Activated CD8-positive, alpha-beta memory T cell treated with anti-CD3 and anti-CD28 coated beads, Interleukin-2, amount 10 ng/mL, durations not matched to agents 7 days and 5 days (primary cell): ENCODE measurements around the gene RPS29. TPM values are rescaled to one million over a fixed set of nuclear protein-coding genes. Genes with fewer than 3 reads are reported as not detected.

Source experiments
- total RNA-seq, 2 experiments: library from RNA; stranded (reverse); gene quantifications; one replicate each; pipeline ENCODE4 v1.2.3, GENCODE V29; 2021

The RPS29 gene
- total RNA-seq, 2 experiments from 2014 or later: 1,378 to 1,419 TPM

Other genes starting within 250 kb of the RPS29 start
- gene LRR1, start 12.6 kb upstream of the RPS29 start, total RNA-seq: 10 to 100 TPM; 64.4 to 71.3 TPM
- 100 to 1,000 TPM; 245 to 248 TPM for gene RPL36AL, start 34.2 kb upstream of the RPS29 start, total RNA-seq
- 10 to 100 TPM; 68.4 to 75.9 TPM for gene MGAT2, start 34.4 kb upstream of the RPS29 start, total RNA-seq
- 10 to 100 TPM in 1 of 2 experiments, 1 to 10 TPM in 1; 8.7 to 11.5 TPM for gene DNAAF2, start 48.9 kb upstream of the RPS29 start, total RNA-seq
- gene POLE2, start 101.8 kb upstream of the RPS29 start, total RNA-seq: 10 to 100 TPM; 39.9 to 40.2 TPM
- 1 to 10 TPM; 1.1 to 1.9 TPM for gene KLHDC1, start 106.7 kb upstream of the RPS29 start, total RNA-seq
- 10 to 100 TPM; 25.3 to 32.3 TPM for gene KLHDC2, start 181.8 kb upstream of the RPS29 start, total RNA-seq